Large intestine (tissue), 3 donors: Measurements from ENCODE around the gene SLCO1A2. TPM values are rescaled to one million over a fixed set of nuclear protein-coding genes. Genes with fewer than 3 reads are reported as not detected.

Experiments used
- DNase-seq, 2 donors: peaks; one replicate each; pipeline versions ENCODE4 v3.0.0 to v3.0.0-alpha.2; 2013
- H3K27ac ChIP-seq: one replicate; pipeline ENCODE4 v1.5.1; 2013; ENCODE audit warnings: low read length
- H3K27me3 ChIP-seq: 2 replicates; pipeline ENCODE4 v1.6.1; 2013; ENCODE audit warnings: low read length; ENCODE audit not compliant: control insufficient read depth, insufficient read depth
- H3K36me3 ChIP-seq: 2 replicates; pipeline ENCODE4 v1.6.1; 2013; ENCODE audit warnings: low read length; ENCODE audit not compliant: control insufficient read depth, insufficient read depth
- H3K4me1 ChIP-seq: one replicate; pipeline ENCODE4 v1.6.1; 2013; ENCODE audit warnings: low read length; ENCODE audit not compliant: control insufficient read depth, insufficient read depth
- H3K4me3 ChIP-seq: one replicate; pipeline ENCODE4 v1.5.1; 2013; ENCODE audit warnings: low read length
- H3K9me3 ChIP-seq: one replicate; pipeline ENCODE4 v1.6.1; 2013; ENCODE audit warnings: mild to moderate bottlenecking, low read depth, low read length, moderate library complexity; ENCODE audit not compliant: control insufficient read depth
- WGBS: methylation state at CpG from one replicate; pipeline ENCODE4 v1.1.5; 2013; ENCODE audit warnings: low lambda C conversion rate; ENCODE audit not compliant: insufficient coverage; 5-methylcytosine and 5-hydroxymethylcytosine counted together
- polyA plus RNA-seq: library from polyadenylated mRNA; unstranded; fragments of 120-200 nt; gene quantifications from one replicate; pipeline ENCODE4 v1.2.1, GENCODE V29; 2013

SLCO1A2 gene
- polyA plus RNA-seq, 1 donor: 0.06 TPM

- no peaks in the 10 kb centered on the region for H3K27me3 ChIP-seq
- 73% methylated on average over 1 of the region's 1 CpG for WGBS
Observed at GRCh38 chr12:21330682-21331253, 3.9 kb downstream of the SLCO1A2 start.

GRCh38 chr12:21328578-21328977 lies 6.1 kb downstream of the SLCO1A2 start:
- no peaks in the 10 kb centered on the region for H3K27me3 ChIP-seq
- DNase-seq: no peak
- H3K4me3 ChIP-seq: no peak overlapping the region
- H3K4me1 ChIP-seq: no peaks in the 10 kb centered on the region
- H3K36me3 ChIP-seq: no peaks in the 10 kb centered on the region
- no peaks in the 10 kb centered on the region for H3K9me3 ChIP-seq
- no peak overlapping the region for H3K27ac ChIP-seq

More at GRCh38 chr12:21330682-21331253, 3.9 kb downstream of the SLCO1A2 start:
- no peak for DNase-seq
- Histone ChIP-seq H3K4me1 (no peaks in the 10 kb centered on the region), H3K9me3 (no peaks in the 10 kb centered on the region), H3K27ac (no peak overlapping the region), H3K36me3 (no peaks in the 10 kb centered on the region), H3K4me3 (no peak overlapping the region)

- Histone ChIP-seq H3K27ac (no peak overlapping the region), H3K4me1 (no peaks in the 10 kb centered on the region), H3K4me3 (no peak overlapping the region), H3K36me3 (no peaks in the 10 kb centered on the region), H3K9me3 (no peaks in the 10 kb centered on the region), H3K27me3 (no peaks in the 10 kb centered on the region)
- DNase-seq: no peak
- WGBS: 47% methylated on average over 1 of the region's 1 CpG
Observed at GRCh38 chr12:21324551-21324950, 10.2 kb downstream of the SLCO1A2 start.

- WGBS: 60% methylated on average over 1 of the region's 2 CpGs
- Histone ChIP-seq H3K4me3 (no peak overlapping the region), H3K27ac (no peak overlapping the region)
Observed at GRCh38 chr12:21323736-21324135, 11.0 kb downstream of the SLCO1A2 start.

GRCh38 chr12:21308785-21309184 lies 25.9 kb downstream of the SLCO1A2 start:
- Histone ChIP-seq H3K4me3 (no peak overlapping the region), H3K4me1 (no peaks in the 10 kb centered on the region)
- 78% methylated on average over 1 of the region's 1 CpG for WGBS

More at GRCh38 chr12:21323736-21324135, 11.0 kb downstream of the SLCO1A2 start:
- no peaks in the 10 kb centered on the region for H3K36me3 ChIP-seq
- no peaks in the 10 kb centered on the region for H3K9me3 ChIP-seq
- H3K4me1 ChIP-seq: no peaks in the 10 kb centered on the region
- DNase-seq: no peak
- no peaks in the 10 kb centered on the region for H3K27me3 ChIP-seq

GRCh38 chr12:21305661-21306060 lies 29.1 kb downstream of the SLCO1A2 start:
- Histone ChIP-seq H3K4me1 (no peaks in the 10 kb centered on the region), H3K9me3 (no peaks in the 10 kb centered on the region), H3K4me3 (no peak overlapping the region), H3K36me3 (no peaks in the 10 kb centered on the region), H3K27ac (no peak overlapping the region), H3K27me3 (no peaks in the 10 kb centered on the region)
- DNase-seq: no peak
- WGBS: no CpG with 5 or more reads among the region's 1 CpG

More at GRCh38 chr12:21308785-21309184, 25.9 kb downstream of the SLCO1A2 start:
- H3K36me3 ChIP-seq: no peaks in the 10 kb centered on the region
- DNase-seq: no peak
- no peak overlapping the region for H3K27ac ChIP-seq
- no peaks in the 10 kb centered on the region for H3K9me3 ChIP-seq
- H3K27me3 ChIP-seq: no peaks in the 10 kb centered on the region

- Histone ChIP-seq H3K4me3 (no peak overlapping the region), H3K9me3 (no peaks in the 10 kb centered on the region), H3K27ac (no peak overlapping the region), H3K36me3 (no peaks in the 10 kb centered on the region), H3K27me3 (no peaks in the 10 kb centered on the region), H3K4me1 (no peaks in the 10 kb centered on the region)
- DNase-seq: no peak
- no CpG with 5 or more reads among the region's 1 CpG for WGBS
Observed at GRCh38 chr12:21300632-21301031, 34.1 kb downstream of the SLCO1A2 start.

- Histone ChIP-seq H3K4me1 (no peaks in the 10 kb centered on the region), H3K27me3 (no peaks in the 10 kb centered on the region), H3K36me3 (no peaks in the 10 kb centered on the region), H3K9me3 (no peaks in the 10 kb centered on the region), H3K27ac (no peak overlapping the region), H3K4me3 (no peak overlapping the region)
- WGBS: 69% methylated on average over 3 of the region's 4 CpGs
- no peak for DNase-seq
Observed at GRCh38 chr12:21296751-21297406, 37.8 kb downstream of the SLCO1A2 start.

GRCh38 chr12:21296348-21296747 lies 38.4 kb downstream of the SLCO1A2 start:
- DNase-seq: no peak
- H3K4me1 ChIP-seq: no peaks in the 10 kb centered on the region
- no CpG with 5 or more reads among the region's 1 CpG for WGBS
- no peak overlapping the region for H3K4me3 ChIP-seq
- H3K27ac ChIP-seq: no peak overlapping the region
- H3K36me3 ChIP-seq: no peaks in the 10 kb centered on the region
- H3K27me3 ChIP-seq: no peaks in the 10 kb centered on the region
- no peaks in the 10 kb centered on the region for H3K9me3 ChIP-seq

- H3K27me3 ChIP-seq: no peaks in the 10 kb centered on the region
- no peaks in the 10 kb centered on the region for H3K4me1 ChIP-seq
- no peaks in the 10 kb centered on the region for H3K36me3 ChIP-seq
- no peak overlapping the region for H3K4me3 ChIP-seq
- H3K9me3 ChIP-seq: no peaks in the 10 kb centered on the region
- no peak overlapping the region for H3K27ac ChIP-seq
- no CpG with 5 or more reads among the region's 1 CpG for WGBS
- no peak for DNase-seq
Observed at GRCh38 chr12:21294176-21294575, 40.5 kb downstream of the SLCO1A2 start.

- Histone ChIP-seq H3K27me3 (no peaks in the 10 kb centered on the region), H3K36me3 (no peaks in the 10 kb centered on the region), H3K27ac (no peak overlapping the region), H3K4me1 (no peaks in the 10 kb centered on the region), H3K4me3 (no peak overlapping the region), H3K9me3 (no peaks in the 10 kb centered on the region)
- no CpG with 5 or more reads among the region's 2 CpGs for WGBS
- DNase-seq: no peak
Observed at GRCh38 chr12:21292111-21292510, 42.6 kb downstream of the SLCO1A2 start.
